ENCODE results near the gene CRYBB3. TPM values are rescaled to one million over a fixed set of nuclear protein-coding genes. Genes with fewer than 3 reads are reported as not detected.

CRYBB3 gene
- total and polyA plus RNA-seq, 7 experiments from 2014 or later, result not detected

DNA sequence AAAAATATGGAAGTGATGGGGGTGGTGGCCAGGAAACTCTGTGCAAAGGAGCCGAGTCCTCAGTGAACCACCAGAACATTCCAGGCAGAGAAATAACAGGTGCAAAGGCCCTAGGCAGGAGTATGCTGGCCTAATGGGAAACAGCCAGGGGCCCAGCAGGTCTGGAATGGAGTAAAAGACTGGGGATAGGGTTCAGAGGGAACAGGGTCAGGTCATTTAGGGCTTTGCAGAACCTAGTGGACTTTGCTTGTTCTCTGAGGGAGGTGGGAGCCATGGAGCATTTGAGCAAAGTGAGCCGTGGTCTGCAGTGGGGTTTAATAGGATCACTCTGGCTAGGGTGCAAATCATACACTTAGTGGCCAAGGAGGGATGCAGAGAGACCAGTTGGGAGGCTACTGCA lies 8.7 kb downstream of the CRYBB3 start:
- Histone ChIP-seq H3K4me3 (ENCODE audit: low read length) (no peak overlapping the region), H3K36me3 (ENCODE audit: control insufficient read depth in 2 of 3, insufficient read depth in 3 of 3, low read length in 3 of 3) (no peaks in the 10 kb centered on the region), H3K9me3 (ENCODE audit: control insufficient read depth in 2 of 3, low read length in 3 of 3) (no peaks in the 10 kb centered on the region), H3K27me3 (ENCODE audit: control insufficient read depth in 2 of 2, insufficient read depth in 2 of 2, low read length in 2 of 2) (no peaks in the 10 kb centered on the region), H3K27ac (ENCODE audit: low read depth, low read length) (no peak overlapping the region), H3K4me1 (ENCODE audit: control insufficient read depth in 2 of 2, insufficient read depth in 2 of 2, low read length in 2 of 2) (no peaks in the 10 kb centered on the region)
- ChIA-PET POLR2A (no interaction called here), CTCF (no interaction called here)
- H3K36me3 Mint-ChIP-seq, result no peaks in the 10 kb centered on the region
- H3K4me1 Mint-ChIP-seq, result no peaks in the 10 kb centered on the region
- DNase-seq (no peak), ATAC-seq (no peak)
- no peak overlapping the region for H3K4me3 Mint-ChIP-seq
- H3K27me3 Mint-ChIP-seq, result peaks cover 0 to 9% (median under 1%) of the 10 kb centered on the region in 5 donors
- peaks cover 0 to 4% (median under 1%) of the 10 kb centered on the region in 11 donors for H3K9me3 Mint-ChIP-seq
- no peak overlapping the region for H3K27ac Mint-ChIP-seq
- intact Hi-C loops (cut with micrococcal nuclease), result no loop called here

DNA sequence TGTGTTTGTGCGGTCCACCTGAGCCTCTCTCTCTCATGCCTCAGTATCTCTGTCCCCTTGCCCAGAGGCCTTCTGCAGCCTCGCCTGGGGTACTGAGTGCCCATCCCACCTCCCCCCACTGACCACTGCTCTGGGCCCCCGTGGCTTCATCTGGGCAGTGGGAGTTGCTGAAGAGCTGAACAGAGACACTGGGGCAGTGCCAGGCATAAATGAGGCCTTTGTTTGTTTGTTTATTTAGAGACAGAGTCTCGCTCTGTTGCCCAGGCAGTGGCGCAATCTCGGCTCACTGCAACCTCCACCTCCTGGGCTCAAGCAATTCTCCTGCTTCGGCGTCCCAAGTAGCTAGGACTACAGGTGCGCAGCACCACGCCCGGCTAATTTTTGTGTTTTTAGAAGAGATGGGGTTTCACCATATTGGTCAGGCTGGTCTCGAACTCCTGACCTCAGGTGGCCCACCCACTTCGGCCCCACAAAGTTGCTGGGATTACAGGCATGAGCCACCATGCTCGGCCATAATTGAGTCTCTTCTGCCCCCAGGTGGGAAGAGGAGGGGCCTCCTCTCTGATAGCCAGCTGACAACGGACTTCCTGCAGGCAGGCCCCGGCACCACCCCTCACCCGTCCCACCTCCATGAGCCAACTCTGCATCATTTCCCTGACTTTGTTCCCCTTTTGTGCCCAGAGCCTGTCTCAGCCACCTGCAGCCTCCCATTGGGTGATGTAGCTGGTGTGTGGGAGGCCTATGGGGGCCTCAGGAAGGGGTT lies 9.3 kb downstream of the CRYBB3 start:
- CTCF ChIA-PET, result no interaction called here
- ATAC-seq, result no peak
- no peak overlapping the region for H3K4me3 Mint-ChIP-seq

DNA sequence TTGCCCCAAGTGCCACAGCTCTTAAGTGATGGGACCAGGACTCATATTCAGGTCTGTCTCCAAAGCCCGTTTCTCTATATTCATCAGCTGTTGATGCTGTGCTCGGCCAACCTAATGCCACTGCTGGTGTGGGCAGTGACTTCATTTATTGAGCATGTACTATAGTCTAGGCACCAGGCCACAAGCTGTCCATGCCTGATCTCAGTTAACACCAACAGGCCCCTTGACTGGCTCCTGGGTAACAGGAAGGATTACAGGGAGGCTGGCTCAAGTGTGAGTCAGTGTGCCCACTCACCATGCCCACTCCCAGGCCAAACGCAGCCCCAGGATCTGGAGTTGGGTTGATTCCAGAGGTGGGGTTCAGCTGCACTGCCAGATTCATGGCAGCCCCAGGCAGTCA lies 11.1 kb downstream of the CRYBB3 start:
- intact Hi-C loops (cut with micrococcal nuclease), result no loop called here
- ChIA-PET POLR2A (no interaction called here), CTCF (interaction anchor here (1.3 kb wide), 1 partner anchor 9 kb away, joined by 11 read pairs; no protein-coding TSS in a partner anchor)
- Mint-ChIP-seq H3K27me3 (peaks cover 3 to 15% (median 7%) of the 10 kb centered on the region in 5 donors), H3K9me3 (peaks cover 0 to 9% (median 3%) of the 10 kb centered on the region in 11 donors), H3K27ac (no peak overlapping the region), H3K36me3 (no peaks in the 10 kb centered on the region), H3K4me1 (no peaks in the 10 kb centered on the region), H3K4me3 (no peak overlapping the region)
- no peaks in the 10 kb centered on the region for H3K4me1 ChIP-seq (ENCODE audit: control insufficient read depth in 2 of 2, insufficient read depth in 2 of 2, low read length in 2 of 2)
- H3K27ac ChIP-seq (ENCODE audit: low read depth, low read length), result no peak overlapping the region
- ATAC-seq, result no peak
- no peak for DNase-seq
- H3K27me3 ChIP-seq (ENCODE audit: control insufficient read depth in 2 of 2, insufficient read depth in 2 of 2, low read length in 2 of 2), result peaks cover 0 to 2% of the 10 kb centered on the region in 2 donors
- H3K36me3 ChIP-seq (ENCODE audit: control insufficient read depth in 2 of 3, insufficient read depth in 3 of 3, low read length in 3 of 3), result no peaks in the 10 kb centered on the region
- no peak overlapping the region for H3K4me3 ChIP-seq (ENCODE audit: low read length)
- no peaks in the 10 kb centered on the region for H3K9me3 ChIP-seq (ENCODE audit: control insufficient read depth in 2 of 3, low read length in 3 of 3)

More for the DNA sequence above, 9.3 kb downstream of the CRYBB3 start:
- Histone ChIP-seq H3K27ac (ENCODE audit: low read depth, low read length) (no peak overlapping the region), H3K36me3 (ENCODE audit: control insufficient read depth in 2 of 3, insufficient read depth in 3 of 3, low read length in 3 of 3) (no peaks in the 10 kb centered on the region), H3K27me3 (ENCODE audit: control insufficient read depth in 2 of 2, insufficient read depth in 2 of 2, low read length in 2 of 2) (peaks cover 0 to 2% of the 10 kb centered on the region in 2 donors), H3K4me1 (ENCODE audit: control insufficient read depth in 2 of 2, insufficient read depth in 2 of 2, low read length in 2 of 2) (no peaks in the 10 kb centered on the region), H3K9me3 (ENCODE audit: control insufficient read depth in 2 of 3, low read length in 3 of 3) (no peaks in the 10 kb centered on the region), H3K4me3 (ENCODE audit: low read length) (no peak overlapping the region)
- Mint-ChIP-seq H3K27ac (no peak overlapping the region), H3K27me3 (peaks cover 0 to 15% (median 6%) of the 10 kb centered on the region in 5 donors), H3K4me1 (no peaks in the 10 kb centered on the region), H3K36me3 (no peaks in the 10 kb centered on the region), H3K9me3 (peaks cover 0 to 9% (median 2%) of the 10 kb centered on the region in 11 donors)
- no peak for DNase-seq
- POLR2A ChIA-PET, result no interaction called here
- intact Hi-C loops (cut with micrococcal nuclease), result no loop called here

DNA sequence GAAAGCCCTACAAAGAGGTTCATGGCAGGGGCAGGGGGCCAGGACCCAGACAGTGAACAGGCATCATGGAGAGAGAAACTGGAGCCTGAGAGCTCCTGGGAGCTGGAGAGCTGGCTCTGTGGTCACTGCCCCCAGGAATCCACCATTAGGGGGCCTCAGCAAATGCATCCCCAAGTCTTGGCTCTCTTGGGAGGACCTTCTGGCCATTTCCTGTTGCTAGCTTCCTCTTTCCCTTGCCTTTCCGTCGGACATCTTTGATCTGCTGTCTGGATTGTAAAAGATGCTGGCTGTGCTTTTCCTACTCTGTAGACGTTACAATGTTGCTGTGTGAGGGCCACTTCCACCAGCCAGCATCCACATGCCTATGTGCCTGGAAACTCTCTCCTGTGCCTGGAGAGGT lies 12.7 kb downstream of the CRYBB3 start:
- no peak overlapping the region for H3K27ac Mint-ChIP-seq
- no peak overlapping the region for H3K4me3 Mint-ChIP-seq
- Histone ChIP-seq H3K4me1 (ENCODE audit: control insufficient read depth in 2 of 2, insufficient read depth in 2 of 2, low read length in 2 of 2) (no peaks in the 10 kb centered on the region), H3K36me3 (ENCODE audit: control insufficient read depth in 2 of 3, insufficient read depth in 3 of 3, low read length in 3 of 3) (no peaks in the 10 kb centered on the region), H3K9me3 (ENCODE audit: control insufficient read depth in 2 of 3, low read length in 3 of 3) (no peaks in the 10 kb centered on the region), H3K27me3 (ENCODE audit: control insufficient read depth in 2 of 2, insufficient read depth in 2 of 2, low read length in 2 of 2) (peaks cover 0 to 2% of the 10 kb centered on the region in 2 donors), H3K27ac (ENCODE audit: low read depth, low read length) (no peak overlapping the region), H3K4me3 (ENCODE audit: low read length) (no peak overlapping the region)
- H3K27me3 Mint-ChIP-seq, result peaks cover 7 to 17% (median 15%) of the 10 kb centered on the region in 5 donors
- ChIA-PET CTCF (interaction anchor here (0.6 to 1.4 kb wide), 3 partner anchors 8 to 11 kb away, joined by 3 read pairs; no protein-coding TSS in a partner anchor), POLR2A (no interaction called here)
- peaks cover 0 to 9% (median 3%) of the 10 kb centered on the region in 11 donors for H3K9me3 Mint-ChIP-seq
- H3K36me3 Mint-ChIP-seq, result no peaks in the 10 kb centered on the region
- DNase-seq (no peak), ATAC-seq (no peak)
- intact Hi-C loops (cut with micrococcal nuclease), result no loop called here
- no peaks in the 10 kb centered on the region for H3K4me1 Mint-ChIP-seq

DNA sequence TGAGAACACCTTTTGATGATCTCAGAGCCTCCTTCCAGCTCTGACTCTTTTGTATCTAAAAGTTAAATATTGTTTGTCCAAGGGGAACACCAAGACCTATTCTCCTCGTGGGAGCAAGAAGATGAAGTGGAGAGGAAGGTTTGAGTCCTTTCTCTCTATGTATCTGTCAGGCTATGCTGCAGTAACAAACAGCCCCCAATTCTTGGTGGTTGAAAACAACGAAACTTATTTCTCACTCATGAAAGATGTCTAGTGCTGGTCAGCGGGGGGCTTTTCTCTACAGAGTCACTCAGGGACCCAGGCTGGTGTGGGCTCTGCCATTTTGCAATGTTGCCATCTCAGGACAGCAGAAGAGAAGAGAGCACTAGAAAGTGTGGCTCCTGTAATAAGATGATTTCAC lies 13.6 kb downstream of the CRYBB3 start:
- Histone ChIP-seq H3K27ac (ENCODE audit: low read depth, low read length) (no peak overlapping the region), H3K4me1 (ENCODE audit: control insufficient read depth in 2 of 2, insufficient read depth in 2 of 2, low read length in 2 of 2) (no peaks in the 10 kb centered on the region), H3K4me3 (ENCODE audit: low read length) (no peak overlapping the region), H3K9me3 (ENCODE audit: control insufficient read depth in 2 of 3, low read length in 3 of 3) (no peaks in the 10 kb centered on the region), H3K36me3 (ENCODE audit: control insufficient read depth in 2 of 3, insufficient read depth in 3 of 3, low read length in 3 of 3) (no peaks in the 10 kb centered on the region), H3K27me3 (ENCODE audit: control insufficient read depth in 2 of 2, insufficient read depth in 2 of 2, low read length in 2 of 2) (peaks cover 0 to 2% of the 10 kb centered on the region in 2 donors)
- ChIA-PET POLR2A (no interaction called here), CTCF (interaction anchor here (0.6 to 1.4 kb wide), 2 partner anchors 10 to 12 kb away, joined by 3 read pairs; no protein-coding TSS in a partner anchor)
- H3K4me3 Mint-ChIP-seq, result no peak overlapping the region
- peaks cover 0 to 9% (median 3%) of the 10 kb centered on the region in 11 donors for H3K9me3 Mint-ChIP-seq
- intact Hi-C loops (cut with micrococcal nuclease), result no loop called here
- no peak for ATAC-seq
- no peak overlapping the region for H3K27ac Mint-ChIP-seq
- no peak for DNase-seq
- H3K4me1 Mint-ChIP-seq, result no peaks in the 10 kb centered on the region
- H3K27me3 Mint-ChIP-seq, result peaks cover 7 to 26% (median 19%) of the 10 kb centered on the region in 5 donors
- H3K36me3 Mint-ChIP-seq, result no peaks in the 10 kb centered on the region

DNA sequence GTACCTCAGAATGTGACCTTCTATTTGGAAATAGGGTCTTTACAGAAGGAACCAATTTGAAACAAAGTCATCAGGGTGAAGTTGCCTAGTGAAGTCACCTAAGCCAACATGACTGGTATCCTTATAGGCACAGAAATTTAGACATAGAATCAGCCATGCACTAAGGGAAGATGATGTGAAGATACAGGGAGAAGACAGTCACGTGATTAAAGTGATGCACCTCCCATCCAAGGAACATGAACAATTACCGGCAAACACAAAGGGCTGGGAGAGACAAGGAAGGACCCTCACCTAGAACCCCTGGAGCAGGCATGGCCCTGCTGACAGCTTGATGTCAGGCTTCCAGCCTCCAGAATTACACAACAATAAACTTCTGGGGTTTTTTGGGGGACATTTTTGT lies 16.6 kb downstream of the CRYBB3 start:
- Mint-ChIP-seq H3K27ac (no peak overlapping the region), H3K4me3 (no peak overlapping the region), H3K27me3 (peaks cover 7 to 40% (median 19%) of the 10 kb centered on the region in 5 donors), H3K36me3 (no peaks in the 10 kb centered on the region), H3K9me3 (peaks cover 0 to 9% (median 3%) of the 10 kb centered on the region in 11 donors), H3K4me1 (no peaks in the 10 kb centered on the region)
- H3K27me3 ChIP-seq (ENCODE audit: control insufficient read depth in 2 of 2, insufficient read depth in 2 of 2, low read length in 2 of 2), result peaks cover 0 to 2% of the 10 kb centered on the region in 2 donors
- H3K4me1 ChIP-seq (ENCODE audit: control insufficient read depth in 2 of 2, insufficient read depth in 2 of 2, low read length in 2 of 2), result no peaks in the 10 kb centered on the region
- no peak overlapping the region for H3K4me3 ChIP-seq (ENCODE audit: low read length)
- CTCF ChIA-PET, result no interaction called here
- ATAC-seq (no peak), DNase-seq (no peak)
- no peaks in the 10 kb centered on the region for H3K36me3 ChIP-seq (ENCODE audit: control insufficient read depth in 2 of 3, insufficient read depth in 3 of 3, low read length in 3 of 3)
- POLR2A ChIA-PET, result no interaction called here
- H3K27ac ChIP-seq (ENCODE audit: low read depth, low read length), result no peak overlapping the region
- no peaks in the 10 kb centered on the region for H3K9me3 ChIP-seq (ENCODE audit: control insufficient read depth in 2 of 3, low read length in 3 of 3)
- intact Hi-C loops (cut with micrococcal nuclease), result no loop called here

DNA sequence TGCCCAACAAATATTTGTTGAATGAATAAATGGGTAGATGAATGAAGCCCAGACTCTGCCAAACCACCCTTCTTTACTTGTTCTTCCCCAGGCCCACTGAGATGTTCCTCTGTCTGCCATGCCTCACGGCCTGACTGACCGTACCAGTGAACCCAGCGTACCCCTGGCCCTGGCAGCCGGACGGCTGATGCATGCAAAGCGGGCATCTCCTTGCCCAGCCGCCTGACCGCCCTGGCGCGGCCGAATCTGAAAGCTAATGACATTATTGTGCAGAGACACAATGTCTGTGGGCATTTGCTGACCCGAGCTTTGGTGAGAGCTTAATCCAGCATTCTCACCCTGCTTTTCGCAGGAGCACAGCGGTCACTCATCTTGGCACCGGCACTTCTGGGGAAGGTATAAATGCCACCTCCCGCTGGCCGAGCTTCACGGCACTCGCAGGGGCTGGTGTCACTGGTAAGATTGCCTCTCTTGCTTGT lies 19.6 kb downstream of the CRYBB3 start, which contains the start of gene CRYBB2:
TSS of gene CRYBB2 (plus strand) at position 429 of the 479 bp plus-strand sequence. CDS start 1,791 bp downstream, outside the sequence.
- POLR2A ChIA-PET, result no interaction called here
- Mint-ChIP-seq H3K27me3 (peaks cover 0 to 35% (median 25%) of the 10 kb centered on the region in 5 donors), H3K4me3 (no peak within 1 kb of the TSS), H3K4me1 (no peaks in the 10 kb centered on the region), H3K9me3 (peaks cover 0 to 3% (median 0%) of the 10 kb centered on the region in 11 donors), H3K27ac (no peak within 1 kb of the TSS), H3K36me3 (no peaks in the 10 kb centered on the region)
- Histone ChIP-seq H3K9me3 (ENCODE audit: control insufficient read depth in 2 of 3, low read length in 3 of 3) (no peaks in the 10 kb centered on the region), H3K27me3 (ENCODE audit: control insufficient read depth in 2 of 2, insufficient read depth in 2 of 2, low read length in 2 of 2) (no peaks in the 10 kb centered on the region), H3K4me3 (ENCODE audit: low read length) (no peak within 1 kb of the TSS), H3K4me1 (ENCODE audit: control insufficient read depth in 2 of 2, insufficient read depth in 2 of 2, low read length in 2 of 2) (no peaks in the 10 kb centered on the region), H3K36me3 (ENCODE audit: control insufficient read depth in 2 of 3, insufficient read depth in 3 of 3, low read length in 3 of 3) (no peaks in the 10 kb centered on the region), H3K27ac (ENCODE audit: low read depth, low read length) (no peak within 1 kb of the TSS)
- CTCF ChIA-PET, result no interaction called here
- DNase-seq (no peak), ATAC-seq (no peak)
- intact Hi-C loops (cut with micrococcal nuclease), result no loop called here
